H1 (cell line): ENCODE results near the gene GABRR2. TPM values are rescaled to one million over a fixed set of nuclear protein-coding genes. Genes with fewer than 3 reads are reported as not detected.
A peak's percentile ranks its signal among the peaks of the same experiment; 100 is the strongest.

ENCODE experiments used
- CTCF ChIA-PET: fragments of 300-600 bp; sonication (Branson Sonifier 250); formaldehyde crosslinking; loops from one replicate; lab custom pipeline; 2021; ENCODE audit not compliant: partially characterized antibody; lab: Charles Lee
- POLR2A ChIA-PET: fragments of 300-600 bp; sonication (Branson Sonifier 250); formaldehyde crosslinking; loops from one replicate; lab custom pipeline; 2021; ENCODE audit warnings: inconsistent platforms; ENCODE audit not compliant: partially characterized antibody; lab: Charles Lee
- DNase-seq, 2 experiments: peaks; one replicate each; pipeline versions ENCODE4 v3.0.0 to v3.0.0-alpha.2; 2010 to 2022; ENCODE audit warnings: low spot score in 2 of 2, low read depth in 1 of 2, mixed read lengths in 1 of 2
- FAIRE-seq: peaks from 2 replicates; lab custom pipeline; 2011; peaks lifted over from hg19 to GRCh38; lab: Jason Lieb, UNC
- H2AFZ ChIP-seq: 2 replicates; pipeline ENCODE4 v1.8.1; 2012; ENCODE audit warnings: low read length, inconsistent platforms
- H2AK5ac ChIP-seq: 2 replicates; pipeline ENCODE4 v1.6.1; 2013; ENCODE audit warnings: low read depth, low read length
- H2BK120ac ChIP-seq: replicated peaks from 2 replicates; pipeline ENCODE3; 2013; ENCODE audit warnings: low read depth, low read length, inconsistent platforms
- H2BK12ac ChIP-seq: 2 replicates; pipeline ENCODE4 v1.6.1; 2013; ENCODE audit warnings: low read depth, low read length
- H2BK15ac ChIP-seq: 2 replicates; pipeline ENCODE4 v1.6.1; 2013; ENCODE audit warnings: low read length
- H2BK20ac ChIP-seq: 2 replicates; pipeline ENCODE4 v1.6.1; 2013; ENCODE audit warnings: low read length
- H2BK5ac ChIP-seq: 2 replicates; pipeline ENCODE4 v1.6.1; 2013; ENCODE audit warnings: low read depth, low read length
- H3K14ac ChIP-seq: 2 replicates; pipeline ENCODE4 v1.6.1; 2013; ENCODE audit warnings: inconsistent platforms; ENCODE audit not compliant: insufficient read length
- H3K18ac ChIP-seq: 2 replicates; pipeline ENCODE4 v1.6.1; 2013; ENCODE audit warnings: low read length; ENCODE audit errors: extremely low read depth
- H3K23ac ChIP-seq: 2 replicates; pipeline ENCODE4 v1.6.1; 2013; ENCODE audit warnings: inconsistent platforms; ENCODE audit not compliant: insufficient read length
- H3K23me2 ChIP-seq: 2 replicates; pipeline ENCODE4 v1.6.1; 2013; ENCODE audit warnings: low read depth, low read length
- H3K27ac ChIP-seq: 2 replicates; pipeline ENCODE4 v1.6.1; 2011; ENCODE audit warnings: low read depth, low read length, inconsistent platforms
- H3K27me3 ChIP-seq, 4 experiments: replicated peaks in 1 of 4; 1 replicate in 1 of 4; 2 replicates in 3 of 4; pipeline versions ENCODE4 v1.6.1 to v1.8.1; 2011 to 2013; ENCODE audit warnings: low read length in 3 of 4, mild to moderate bottlenecking in 3 of 4, inconsistent platforms in 2 of 4, mixed read lengths in 2 of 4, moderate library complexity in 1 of 4; ENCODE audit not compliant: control insufficient read depth in 3 of 4, insufficient read depth in 3 of 4; ENCODE audit errors: extremely low read depth in 1 of 4
- H3K36me3 ChIP-seq, 4 experiments: 2 replicates each; pipeline versions ENCODE4 v1.6.1 to v1.8.1; 2011 to 2013; ENCODE audit warnings: mild to moderate bottlenecking in 4 of 4, low read length in 3 of 4, moderate library complexity in 2 of 4, control low read depth in 1 of 4, inconsistent platforms in 1 of 4; ENCODE audit not compliant: insufficient read depth in 4 of 4, control insufficient read depth in 2 of 4
- H3K4ac ChIP-seq: replicated peaks from 2 replicates; pipeline ENCODE3; 2013; ENCODE audit warnings: low read length, low read depth, mixed read lengths, inconsistent platforms; ENCODE audit not compliant: insufficient read length
- H3K4me1 ChIP-seq, 4 experiments: replicated peaks in 1 of 4; 1 replicate in 1 of 4; 2 replicates in 3 of 4; pipeline versions ENCODE4 v1.6.1 to v1.8.1; 2011 to 2013; ENCODE audit warnings: low read length in 3 of 4, inconsistent platforms in 2 of 4, mixed read lengths in 1 of 4; ENCODE audit not compliant: insufficient read depth in 4 of 4, control insufficient read depth in 3 of 4
- H3K4me2 ChIP-seq, 2 experiments: 2 replicates each; pipeline versions ENCODE4 v1.6.1 to v1.8.1; 2011 to 2013; ENCODE audit warnings: low read depth in 2 of 2, low read length in 2 of 2, control low read depth in 1 of 2, inconsistent platforms in 1 of 2, mild to moderate bottlenecking in 1 of 2; ENCODE audit not compliant: insufficient read depth in 1 of 2
- H3K4me3 ChIP-seq, 4 experiments: fragments of 200-600, 300-600 bp in 1 of 4; sonication (generic), shearing (Covaris generic), sonication (Bioruptor Twin) in 1 of 4; 2 replicates each; pipeline versions ENCODE4 v1.5.1 to v1.8.1; 2011 to 2016; ENCODE audit warnings: low read length in 4 of 4, low read depth in 3 of 4, control low read depth in 2 of 4, inconsistent platforms in 2 of 4, mild to moderate bottlenecking in 2 of 4, mixed read lengths in 1 of 4, moderate library complexity in 1 of 4; ENCODE audit not compliant: insufficient read depth in 2 of 4; ENCODE audit errors: extremely low read depth in 1 of 4
- H3K56ac ChIP-seq: replicated peaks from 2 replicates; pipeline ENCODE3; 2013; ENCODE audit warnings: low read depth, mild to moderate bottlenecking, mixed read lengths, low read length, inconsistent platforms; ENCODE audit not compliant: insufficient read length
- H3K79me1 ChIP-seq: 2 replicates; pipeline ENCODE4 v1.6.1; 2013; ENCODE audit warnings: low read depth, low read length, control low read depth
- H3K79me2 ChIP-seq, 2 experiments: 2 replicates each; pipeline versions ENCODE4 v1.6.1 to v1.8.1; 2012 to 2013; ENCODE audit warnings: low read length in 2 of 2, mild to moderate bottlenecking in 2 of 2, inconsistent platforms in 1 of 2; ENCODE audit not compliant: insufficient read depth in 2 of 2, control insufficient read depth in 1 of 2
- H3K9ac ChIP-seq, 4 experiments: replicated peaks in 1 of 4; 1 replicate in 1 of 4; 2 replicates in 3 of 4; pipeline versions ENCODE4 v1.6.1 to v1.8.1; 2011 to 2013; ENCODE audit warnings: low read depth in 3 of 4, low read length in 3 of 4, control low read depth in 2 of 4, mild to moderate bottlenecking in 2 of 4, moderate library complexity in 2 of 4, inconsistent platforms in 1 of 4; ENCODE audit errors: extremely low read depth in 1 of 4
- H3K9me3 ChIP-seq, 2 experiments: 2 replicates each; pipeline versions ENCODE4 v1.6.1 to v1.8.1; 2012 to 2013; ENCODE audit warnings: mild to moderate bottlenecking in 2 of 2, moderate library complexity in 2 of 2, control low read depth in 1 of 2, inconsistent platforms in 1 of 2, low read depth in 1 of 2, low read length in 1 of 2, mixed read lengths in 1 of 2; ENCODE audit not compliant: insufficient read depth in 2 of 2
- H4K20me1 ChIP-seq, 2 experiments: replicated peaks in 1 of 2; 2 replicates each; pipeline versions ENCODE3 to v1.8.1; 2011 to 2013; ENCODE audit warnings: inconsistent platforms in 2 of 2, low read length in 2 of 2, mild to moderate bottlenecking in 1 of 2; ENCODE audit not compliant: insufficient read depth in 2 of 2, control insufficient read depth in 1 of 2
- H4K5ac ChIP-seq: 2 replicates; pipeline ENCODE4 v1.6.1; 2013; ENCODE audit warnings: low read length, low read depth, mixed read lengths, inconsistent platforms; ENCODE audit not compliant: insufficient read length
- H4K8ac ChIP-seq: 2 replicates; pipeline ENCODE4 v1.8.0; 2013; ENCODE audit warnings: mild to moderate bottlenecking, moderate library complexity, low read length, inconsistent platforms; ENCODE audit not compliant: insufficient read depth; ENCODE audit errors: extremely low read depth
- H4K91ac ChIP-seq: replicated peaks from 2 replicates; pipeline ENCODE3; 2013; ENCODE audit warnings: low read length, mixed read lengths, inconsistent platforms; ENCODE audit not compliant: insufficient read length
- HDAC2 ChIP-seq, 2 experiments: fragments of 300-600 bp in 1 of 2; sonication (generic) in 1 of 2; IDR thresholded peaks; 2 replicates each; pipeline ENCODE4 v1.6.1; 2011 to 2012; ENCODE audit warnings: low read depth in 2 of 2, low read length in 2 of 2, mild to moderate bottlenecking in 2 of 2, moderate library complexity in 2 of 2, borderline replicate concordance in 1 of 2, inconsistent platforms in 1 of 2
- TBP ChIP-seq: IDR thresholded peaks from 2 replicates; pipeline ENCODE4 v1.6.1; 2011; ENCODE audit warnings: low read depth, low read length, improper control_type of control experiment
- WGBS, 2 experiments: shearing (Covaris generic) in 1 of 2; methylation state at CpG; one replicate each; pipeline versions ENCODE4 v1.1.6 to v1.1.7; 2013 to 2015; ENCODE audit warnings: low lambda C conversion rate in 2 of 2, mixed read lengths in 2 of 2, inconsistent platforms in 1 of 2, low coverage in 1 of 2, missing lambda C conversion rate in 1 of 2; ENCODE audit not compliant: insufficient replicate concordance in 2 of 2, insufficient coverage in 1 of 2, insufficient read length in 1 of 2; ENCODE audit errors: extremely low coverage in 1 of 2, missing lambda C conversion rate in 1 of 2; 5-methylcytosine and 5-hydroxymethylcytosine counted together
- polyA plus RNA-seq, 7 experiments: library from polyadenylated mRNA; depleted of rRNA in 3 of 7; stranded (reverse) in 5 of 7; unstranded in 2 of 7; fragments of >200 nt in 5 of 7; fragments of 200-250 nt in 2 of 7; gene quantifications; 1 replicate in 5 of 7; 2 replicates in 1 of 7; 4 replicates in 1 of 7; pipeline versions ENCODE4 v1.2.1 to v1.2.3, GENCODE V29; 2011 to 2013; ENCODE audit warnings: missing spikeins in 2 of 7, mixed read lengths in 2 of 7
- total RNA-seq: library from RNA; stranded (reverse); fragmentation: NEBNext Ultra II Directional; extraction: Animal tissue kit (Norgen Biotek cat#: 25700); gene quantifications from 2 replicates; pipeline ENCODE4 v1.2.1, GENCODE V29; 2021
- TF ChIP-seq, protein P1 (sequence below): IDR thresholded peaks from 2 replicates; pipeline ENCODE4 v1.6.1; 2011; ENCODE audit warnings: low read length, improper control_type of control experiment
- TF ChIP-seq, protein P2 (sequence below): IDR thresholded peaks from 2 replicates; pipeline ENCODE4 v1.6.1; 2011; ENCODE audit warnings: low read depth, mild to moderate bottlenecking, low read length; ENCODE audit not compliant: insufficient read depth

The GABRR2 gene
- total and polyA plus RNA-seq, 2 of the 8 experiments (the other 6 are each of a cell fraction or from before 2014, with no cell fraction given) = not detected

- no peak overlapping the region for H3K4me2 ChIP-seq
- CTCF ChIA-PET = interaction anchor here (0.7 to 2.0 kb wide), 7 partner anchors 14 to 1535 kb away, joined by 3 to 8 read pairs (median 3); no protein-coding TSS in a partner anchor
- no peak overlapping the region for H2AFZ ChIP-seq
- TF ChIP-seq, protein P1, sequence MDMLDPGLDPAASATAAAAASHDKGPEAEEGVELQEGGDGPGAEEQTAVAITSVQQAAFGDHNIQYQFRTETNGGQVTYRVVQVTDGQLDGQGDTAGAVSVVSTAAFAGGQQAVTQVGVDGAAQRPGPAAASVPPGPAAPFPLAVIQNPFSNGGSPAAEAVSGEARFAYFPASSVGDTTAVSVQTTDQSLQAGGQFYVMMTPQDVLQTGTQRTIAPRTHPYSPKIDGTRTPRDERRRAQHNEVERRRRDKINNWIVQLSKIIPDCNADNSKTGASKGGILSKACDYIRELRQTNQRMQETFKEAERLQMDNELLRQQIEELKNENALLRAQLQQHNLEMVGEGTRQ = no peak
- no peak for TF ChIP-seq HDAC2 (IDR thresholded peaks at IDR 0.05; ENCODE audit: borderline replicate concordance in 1 of 2, low read depth in 2 of 2, low read length in 2 of 2)
- TF ChIP-seq, protein P2, sequence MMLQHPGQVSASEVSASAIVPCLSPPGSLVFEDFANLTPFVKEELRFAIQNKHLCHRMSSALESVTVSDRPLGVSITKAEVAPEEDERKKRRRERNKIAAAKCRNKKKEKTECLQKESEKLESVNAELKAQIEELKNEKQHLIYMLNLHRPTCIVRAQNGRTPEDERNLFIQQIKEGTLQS = no peak
- TF ChIP-seq TBP = no peak
Observed at GRCh38 chr6:89260310-89260709, 54.8 kb downstream of the GABRR2 start.

More at GRCh38 chr6:89260310-89260709, 54.8 kb downstream of the GABRR2 start:
- H3K4me1 ChIP-seq = no peaks in the 10 kb centered on the region
- 93% methylated on average over 4 of the region's 4 CpGs; no CpG with 5 or more reads in 1 of the 2 experiments for WGBS, 2 experiments
- no peak overlapping the region for H3K27ac ChIP-seq
- no peaks in the 10 kb centered on the region for H3K36me3 ChIP-seq
- no peak overlapping the region for H3K4me3 ChIP-seq
- no peak overlapping the region for H3K4ac ChIP-seq
- no peaks in the 10 kb centered on the region for H3K9me3 ChIP-seq
- FAIRE-seq = no peak
- POLR2A ChIA-PET = no interaction called here
- no peak overlapping the region for H3K56ac ChIP-seq
- no peak overlapping the region for H4K8ac ChIP-seq
- no peak overlapping the region for H4K5ac ChIP-seq
- H2BK20ac ChIP-seq = no peak overlapping the region
- H2BK120ac ChIP-seq = no peak overlapping the region
- no peaks in the 10 kb centered on the region for H3K79me1 ChIP-seq
- no peaks in the 10 kb centered on the region for H3K27me3 ChIP-seq
- no peaks in the 10 kb centered on the region for H3K23me2 ChIP-seq
- H4K20me1 ChIP-seq = no peaks in the 10 kb centered on the region
- no peak overlapping the region for H3K18ac ChIP-seq
- H4K91ac ChIP-seq = no peak overlapping the region
- no peak overlapping the region for H3K14ac ChIP-seq
- H2BK15ac ChIP-seq = no peak overlapping the region
- no peak overlapping the region for H2AK5ac ChIP-seq
- no peak overlapping the region for H3K9ac ChIP-seq
- no peaks in the 10 kb centered on the region for H3K79me2 ChIP-seq
- H2BK5ac ChIP-seq = no peak overlapping the region
- H2BK12ac ChIP-seq = no peak overlapping the region
- H3K23ac ChIP-seq = no peak overlapping the region
- peak in 1 of 2 experiments; percentile 24 for DNase-seq
